Breast epithelium (tissue), 4 donors: ENCODE results near the gene HACE1. TPM values are rescaled to one million over a fixed set of nuclear protein-coding genes. Genes with fewer than 3 reads are reported as not detected.

Experiments used
- DNase-seq, 2 donors: peaks; one replicate each; pipeline ENCODE4 v3.0.0-alpha.2; 2019; ENCODE audit warnings: low spot score in 2 of 2
- H3K27ac ChIP-seq, 2 donors: fragments of 200-600 bp; sonication (generic) in 1 of 2; one replicate each; pipeline ENCODE4 v1.5.1; 2016 to 2019; ENCODE audit warnings: mild to moderate bottlenecking in 1 of 2
- H3K27me3 ChIP-seq, 2 donors: fragments of 200-600 bp; sonication (generic) in 1 of 2; one replicate each; pipeline versions ENCODE4 v1.5.1 to v1.6.0; 2017 to 2019; ENCODE audit warnings: control low read depth in 1 of 2, mild to moderate bottlenecking in 1 of 2
- H3K36me3 ChIP-seq: fragments of 200-600 bp; one replicate; pipeline ENCODE4 v1.5.1; 2019
- H3K4me1 ChIP-seq, 2 donors: fragments of 200-600 bp; sonication (generic); one replicate each; pipeline ENCODE4 v1.5.1; 2016 to 2019; ENCODE audit warnings: control low read depth in 1 of 2
- H3K4me3 ChIP-seq, 3 donors: fragments of 200-600 bp; sonication (generic); 1 replicate in 2 of 3; 2 replicates in 1 of 3; pipeline ENCODE4 v1.5.1; 2016 to 2019; ENCODE audit warnings: mild to moderate bottlenecking in 3 of 3, moderate library complexity in 2 of 3
- H3K9me3 ChIP-seq, 2 donors: fragments of 200-600 bp; sonication (generic) in 1 of 2; one replicate each; pipeline ENCODE4 v1.5.1; 2016 to 2019; ENCODE audit warnings: control low read depth in 1 of 2
- CTCF ChIP-seq, 3 donors: fragments of 450-650 bp; IDR thresholded peaks; one replicate each; pipeline ENCODE4 v1.5.1; 2016 to 2017; ENCODE audit warnings: antibody characterized with exemption in 3 of 3, mild to moderate bottlenecking in 3 of 3, moderate library complexity in 3 of 3
- POLR2A ChIP-seq: fragments of 450-650 bp; IDR thresholded peaks from one replicate; pipeline ENCODE4 v1.6.1; 2016; ENCODE audit warnings: antibody characterized with exemption, mild to moderate bottlenecking, moderate library complexity
- POLR2AphosphoS5 ChIP-seq, 3 donors: sonication (generic); formaldehyde crosslinking; IDR thresholded peaks; one replicate each; pipeline ENCODE4 v1.6.1; 2017; ENCODE audit warnings: antibody characterized with exemption in 3 of 3
- intact Hi-C: fragments of 100-400 bp; cut with DNase I; formaldehyde crosslinking; loops from one replicate; pipeline ENCODE4 v1.15.1; 2023; ENCODE audit warnings: low total_unique reads
- total RNA-seq, 3 donors: library from RNA; depleted of rRNA; stranded (reverse); fragments of >200 nt; gene quantifications; one replicate each; pipeline ENCODE4 v1.1.0, GENCODE V29; 2016

Gene HACE1
- total RNA-seq, 3 donors from 2014 or later, result 20.2 to 33.4 (median 27.2) TPM

- no peaks in the 10 kb centered on the region for H3K4me1 ChIP-seq
- no peak for TF ChIP-seq POLR2AphosphoS5 (IDR thresholded peaks at IDR 0.05)
- no peak for TF ChIP-seq POLR2A
- no peak for TF ChIP-seq CTCF (IDR thresholded peaks at IDR 0.05)
- no peak for DNase-seq
- H3K27me3 ChIP-seq, result no peaks in the 10 kb centered on the region
- H3K27ac ChIP-seq, result no peak overlapping the region
- peaks cover 0 to 4% of the 10 kb centered on the region in 2 donors for H3K9me3 ChIP-seq
- no peak overlapping the region for H3K4me3 ChIP-seq
- intact Hi-C loops, result no loop called here
- H3K36me3 ChIP-seq, result peaks cover 4% of the 10 kb centered on the region
Observed at GRCh38 chr6:104736545-104736944, 123.2 kb downstream of the HACE1 start.

- Histone ChIP-seq H3K4me3 (no peak overlapping the region), H3K27ac (no peak overlapping the region), H3K9me3 (no peaks in the 10 kb centered on the region), H3K27me3 (no peaks in the 10 kb centered on the region), H3K4me1 (no peaks in the 10 kb centered on the region), H3K36me3 (no peaks in the 10 kb centered on the region)
- no peak for DNase-seq
- TF ChIP-seq CTCF (IDR thresholded peaks at IDR 0.05) (no peak), POLR2AphosphoS5 (IDR thresholded peaks at IDR 0.05) (no peak), POLR2A (no peak)
- intact Hi-C loops, result no loop called here
Observed at GRCh38 chr6:104730450-104730849, 129.3 kb downstream of the HACE1 start.

- H3K4me3 ChIP-seq, result no peak overlapping the region
Observed at GRCh38 chr6:104729433-104729832, 130.3 kb downstream of the HACE1 start.

GRCh38 chr6:104728448-104728847 lies 131.3 kb downstream of the HACE1 start:
- intact Hi-C loops, result no loop called here
- Histone ChIP-seq H3K4me3 (no peak overlapping the region), H3K4me1 (no peaks in the 10 kb centered on the region), H3K36me3 (no peaks in the 10 kb centered on the region), H3K9me3 (no peaks in the 10 kb centered on the region), H3K27ac (no peak overlapping the region), H3K27me3 (no peaks in the 10 kb centered on the region)
- DNase-seq, result no peak
- TF ChIP-seq POLR2A (no peak), CTCF (IDR thresholded peaks at IDR 0.05) (no peak), POLR2AphosphoS5 (IDR thresholded peaks at IDR 0.05) (no peak)

More at GRCh38 chr6:104729433-104729832, 130.3 kb downstream of the HACE1 start:
- H3K27ac ChIP-seq, result no peak overlapping the region
- H3K9me3 ChIP-seq, result no peaks in the 10 kb centered on the region
- H3K36me3 ChIP-seq, result no peaks in the 10 kb centered on the region
- DNase-seq, result no peak
- intact Hi-C loops, result no loop called here
- H3K4me1 ChIP-seq, result no peaks in the 10 kb centered on the region
- H3K27me3 ChIP-seq, result no peaks in the 10 kb centered on the region
- TF ChIP-seq POLR2AphosphoS5 (IDR thresholded peaks at IDR 0.05), result no peak
- no peak for TF ChIP-seq CTCF (IDR thresholded peaks at IDR 0.05)
- no peak for TF ChIP-seq POLR2A

- no peaks in the 10 kb centered on the region for H3K4me1 ChIP-seq
- intact Hi-C loops, result loop anchor here (5.0 kb wide), 1 partner anchor 781 kb away; no protein-coding TSS in a partner anchor
- TF ChIP-seq CTCF (IDR thresholded peaks at IDR 0.05), result no peak
- no peak for TF ChIP-seq POLR2A
- TF ChIP-seq POLR2AphosphoS5 (IDR thresholded peaks at IDR 0.05), result no peak
- DNase-seq, result no peak
- no peaks in the 10 kb centered on the region for H3K27me3 ChIP-seq
- no peak overlapping the region for H3K4me3 ChIP-seq
- no peak overlapping the region for H3K27ac ChIP-seq
- H3K36me3 ChIP-seq, result no peaks in the 10 kb centered on the region
- no peaks in the 10 kb centered on the region for H3K9me3 ChIP-seq
Observed at GRCh38 chr6:104718672-104719071, 141.0 kb downstream of the HACE1 start.
